Hepatocyte (in vitro differentiated cells): ENCODE results near the gene NOTCH1. TPM values are rescaled to one million over a fixed set of nuclear protein-coding genes. Genes with fewer than 3 reads are reported as not detected.

Experiments
- DNase-seq: peaks from one replicate; pipeline ENCODE4 v3.0.0-alpha.2; 2016; ENCODE audit warnings: low spot score
- H2AFZ ChIP-seq: fragments of 200-600 bp; sonication (generic); 2 replicates; pipeline ENCODE4 v1.6.0; 2016; ENCODE audit warnings: antibody characterized with exemption, mild to moderate bottlenecking
- H3K27ac ChIP-seq: fragments of 200-600 bp; sonication (generic); 2 replicates; pipeline ENCODE4 v1.5.1; 2016; ENCODE audit warnings: mild to moderate bottlenecking
- H3K27me3 ChIP-seq: fragments of 200-600 bp; sonication (generic); 2 replicates; pipeline ENCODE4 v1.6.1; 2016
- H3K36me3 ChIP-seq: fragments of 200-600 bp; sonication (generic); replicated peaks from 2 replicates; pipeline ENCODE4 v1.5.1; 2016; ENCODE audit warnings: low read depth; ENCODE audit not compliant: insufficient read depth
- H3K4me1 ChIP-seq: fragments of 200-600 bp; sonication (generic); 2 replicates; pipeline ENCODE4 v1.5.1; 2016; ENCODE audit warnings: mild to moderate bottlenecking, moderate library complexity; ENCODE audit not compliant: insufficient read depth
- H3K4me2 ChIP-seq: fragments of 200-600 bp; sonication (generic); 2 replicates; pipeline ENCODE4 v1.6.0; 2016
- H3K4me3 ChIP-seq: fragments of 200-600 bp; sonication (generic); 2 replicates; pipeline ENCODE4 v1.5.1; 2016; ENCODE audit warnings: mild to moderate bottlenecking
- H3K79me2 ChIP-seq: fragments of 200-600 bp; sonication (generic); 2 replicates; pipeline ENCODE4 v1.6.0; 2017; ENCODE audit warnings: mild to moderate bottlenecking
- H3K9me2 ChIP-seq: fragments of 200-600 bp; sonication (generic); replicated peaks from 2 replicates; pipeline ENCODE4 v1.6.0; 2017; ENCODE audit warnings: mild to moderate bottlenecking; ENCODE audit not compliant: insufficient read depth
- H3K9me3 ChIP-seq: fragments of 200-600 bp; sonication (generic); 2 replicates; pipeline ENCODE4 v1.5.1; 2016; ENCODE audit warnings: low read depth, mild to moderate bottlenecking
- H4K20me1 ChIP-seq: fragments of 200-600 bp; sonication (generic); 2 replicates; pipeline ENCODE4 v1.6.0; 2016; ENCODE audit warnings: mild to moderate bottlenecking; ENCODE audit not compliant: insufficient read depth, poor library complexity, severe bottlenecking
- CTCF ChIP-seq: fragments of 200-600 bp; sonication (generic); IDR thresholded peaks from 2 replicates; pipeline ENCODE4 v1.5.1; 2016; ENCODE audit warnings: antibody characterized with exemption, mild to moderate bottlenecking; ENCODE audit not compliant: poor library complexity
- EZH2 ChIP-seq: fragments of 200-600 bp; sonication (generic); IDR thresholded peaks from 2 replicates; pipeline ENCODE4 v1.6.1; 2016; ENCODE audit warnings: antibody characterized with exemption, mild to moderate bottlenecking, borderline replicate concordance
- EZH2phosphoT487 ChIP-seq: fragments of 200-600 bp; sonication (generic); IDR thresholded peaks from one replicate; pipeline ENCODE4 v1.6.1; 2018; ENCODE audit warnings: antibody characterized with exemption, mild to moderate bottlenecking, low read depth, moderate library complexity; ENCODE audit not compliant: unreplicated experiment, severe bottlenecking
- WGBS: methylation state at CpG from one replicate; pipeline ENCODE4 v1.1.6; 2016; ENCODE audit warnings: low lambda C conversion rate; ENCODE audit errors: missing lambda C conversion rate; 5-methylcytosine and 5-hydroxymethylcytosine counted together
- polyA plus RNA-seq: library from polyadenylated mRNA; unstranded; fragments of >200 nt; fragmentation: Nextera tagmentation; extraction: Ambion mirVana; gene quantifications from 2 replicates; pipeline ENCODE4 v1.2.1, GENCODE V29; 2016
- total RNA-seq: library from RNA; depleted of rRNA; stranded (reverse); fragments of >200 nt; gene quantifications from 2 replicates; pipeline ENCODE4 v1.2.3, GENCODE V29; 2014

Gene NOTCH1
- total and polyA plus RNA-seq, 2 experiments from 2014 or later = 5.3 to 6.5 TPM

DNA sequence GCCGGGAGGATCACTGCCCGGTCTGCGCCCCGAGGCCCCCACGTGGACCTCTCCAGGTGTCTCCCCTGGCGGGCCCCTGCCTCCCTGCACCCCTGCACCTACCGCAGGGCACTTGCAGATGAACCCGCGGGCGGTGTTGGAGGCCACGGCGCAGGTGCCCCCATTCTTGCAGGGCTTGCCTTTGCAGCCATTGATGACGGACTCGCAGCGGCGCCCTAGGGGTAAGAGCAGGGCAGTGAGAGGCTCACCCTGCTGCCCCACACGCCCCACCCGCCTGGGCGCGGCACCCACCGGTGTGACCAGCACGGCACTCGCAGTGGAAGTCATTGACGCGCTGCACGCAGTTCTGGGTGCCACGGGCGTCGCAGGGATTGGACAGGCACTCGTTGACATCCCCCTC lies 39.4 kb downstream of the NOTCH1 start:
- Histone ChIP-seq H3K4me3 (no peak overlapping the region), H3K4me1 (no peaks in the 10 kb centered on the region), H3K36me3 (no peaks in the 10 kb centered on the region), H3K9me2 (no peaks in the 10 kb centered on the region), H3K79me2 (no peaks in the 10 kb centered on the region), H2AFZ (no peak overlapping the region), H3K9me3 (no peaks in the 10 kb centered on the region), H3K4me2 (no peak overlapping the region), H3K27ac (no peak overlapping the region), H3K27me3 (no peaks in the 10 kb centered on the region), H4K20me1 (no peaks in the 10 kb centered on the region)
- 97% methylated on average over 24 of the region's 30 CpGs for WGBS
- no peak for TF ChIP-seq EZH2
- TF ChIP-seq EZH2phosphoT487 = no peak
- TF ChIP-seq CTCF = no peak
- DNase-seq = no peak

GRCh38 chr9:136505406-136506403 lies 40.1 kb downstream of the NOTCH1 start:
- 97% methylated on average over 39 of the region's 51 CpGs for WGBS
- H4K20me1 ChIP-seq = no peaks in the 10 kb centered on the region
- H3K9me2 ChIP-seq = no peaks in the 10 kb centered on the region
- no peaks in the 10 kb centered on the region for H3K9me3 ChIP-seq
- no peaks in the 10 kb centered on the region for H3K27me3 ChIP-seq
- no peak for DNase-seq
- no peaks in the 10 kb centered on the region for H3K79me2 ChIP-seq
- TF ChIP-seq EZH2 (no peak), CTCF (no peak), EZH2phosphoT487 (no peak)
- no peak overlapping the region for H3K27ac ChIP-seq
- no peaks in the 10 kb centered on the region for H3K4me1 ChIP-seq
- H3K36me3 ChIP-seq = no peaks in the 10 kb centered on the region
- no peak overlapping the region for H3K4me3 ChIP-seq
- H3K4me2 ChIP-seq = no peak overlapping the region
- H2AFZ ChIP-seq = no peak overlapping the region

- H3K36me3 ChIP-seq = no peaks in the 10 kb centered on the region
- no peak overlapping the region for H3K4me3 ChIP-seq
- no peak for DNase-seq
- no peaks in the 10 kb centered on the region for H3K27me3 ChIP-seq
- H3K9me2 ChIP-seq = no peaks in the 10 kb centered on the region
- no peak overlapping the region for H3K4me2 ChIP-seq
- H3K4me1 ChIP-seq = no peaks in the 10 kb centered on the region
- 95% methylated on average over 54 of the region's 68 CpGs for WGBS
- no peaks in the 10 kb centered on the region for H3K9me3 ChIP-seq
- H2AFZ ChIP-seq = no peak overlapping the region
- no peak for TF ChIP-seq EZH2phosphoT487
- TF ChIP-seq CTCF = no peak
- TF ChIP-seq EZH2 = no peak
- no peaks in the 10 kb centered on the region for H3K79me2 ChIP-seq
- no peak overlapping the region for H3K27ac ChIP-seq
- no peaks in the 10 kb centered on the region for H4K20me1 ChIP-seq
Observed at GRCh38 chr9:136504512-136505348, 41.1 kb downstream of the NOTCH1 start.
